Ishikawa (cell line): ENCODE results near the gene NPHP4.

Experiments used
- CEBPB ChIP-seq: IDR thresholded peaks from 2 replicates; pipeline ENCODE4 v1.6.1; 2012
- CREB1 ChIP-seq: IDR thresholded peaks from 2 replicates; pipeline ENCODE4 v1.6.1; 2012; ENCODE audit warnings: low read depth
- REST ChIP-seq: IDR thresholded peaks from 2 replicates; pipeline ENCODE4 v1.6.1; 2012; ENCODE audit warnings: low read depth, mild to moderate bottlenecking
- YY1 ChIP-seq: IDR thresholded peaks from 2 replicates; pipeline ENCODE4 v1.6.1; 2012; ENCODE audit warnings: low read depth

GRCh38 chr1:5951846-5952410 is 40.3 kb downstream of the NPHP4 start:
- TF ChIP-seq REST, result no peak
- TF ChIP-seq CEBPB, result no peak
- no peak for TF ChIP-seq CREB1
- TF ChIP-seq YY1, result no peak
